Activated T-helper 2 cell treated with anti-CD3 and anti-CD28 coated beads, Interferon-gamma antibody, Interleukin-2, Interleukin-4, amounts not matched to agents 10 μg/mL and 5 μg/mL and 100 μg/mL, durations not matched to agents 14 hours and 24 hours and 36 hours (primary cell): ENCODE measurements around the gene GPX4. TPM values are rescaled to one million over a fixed set of nuclear protein-coding genes. Genes with fewer than 3 reads are reported as not detected.
A peak's percentile ranks its signal among the peaks of the same experiment; 100 is the strongest.

ENCODE experiments used
- DNase-seq: peaks from one replicate; pipeline ENCODE4 v3.0.0; 2021; ENCODE audit warnings: low spot score
- H3K27ac Mint-ChIP-seq: one replicate; pipeline ENCODE4 v1.8.0; 2021; ENCODE audit warnings: mixed read lengths
- H3K27me3 Mint-ChIP-seq: one replicate; pipeline ENCODE4 v1.8.0; 2021; ENCODE audit warnings: low read depth, mixed read lengths
- H3K36me3 Mint-ChIP-seq: one replicate; pipeline ENCODE4 v1.8.0; 2021; ENCODE audit warnings: low read depth, mixed read lengths
- H3K4me1 Mint-ChIP-seq: one replicate; pipeline ENCODE4 v1.8.0; 2021; ENCODE audit warnings: low read depth, mixed read lengths
- H3K4me3 Mint-ChIP-seq: one replicate; pipeline ENCODE4 v1.8.0; 2021; ENCODE audit warnings: low read depth, mild to moderate bottlenecking, moderate library complexity, mixed read lengths
- H3K9me3 Mint-ChIP-seq: one replicate; pipeline ENCODE4 v1.8.0; 2021; ENCODE audit warnings: mixed read lengths
- intact Hi-C: fragments of 100-400 bp; cut with micrococcal nuclease; formaldehyde crosslinking; loops from one replicate; pipeline ENCODE4 v1.15.1; 2023
- total RNA-seq: library from RNA; stranded (reverse); gene quantifications from 2 replicates; pipeline ENCODE4 v1.2.3, GENCODE V29; 2022

GPX4 gene
- total RNA-seq, 1 donor from 2014 or later: 257 TPM

DNA sequence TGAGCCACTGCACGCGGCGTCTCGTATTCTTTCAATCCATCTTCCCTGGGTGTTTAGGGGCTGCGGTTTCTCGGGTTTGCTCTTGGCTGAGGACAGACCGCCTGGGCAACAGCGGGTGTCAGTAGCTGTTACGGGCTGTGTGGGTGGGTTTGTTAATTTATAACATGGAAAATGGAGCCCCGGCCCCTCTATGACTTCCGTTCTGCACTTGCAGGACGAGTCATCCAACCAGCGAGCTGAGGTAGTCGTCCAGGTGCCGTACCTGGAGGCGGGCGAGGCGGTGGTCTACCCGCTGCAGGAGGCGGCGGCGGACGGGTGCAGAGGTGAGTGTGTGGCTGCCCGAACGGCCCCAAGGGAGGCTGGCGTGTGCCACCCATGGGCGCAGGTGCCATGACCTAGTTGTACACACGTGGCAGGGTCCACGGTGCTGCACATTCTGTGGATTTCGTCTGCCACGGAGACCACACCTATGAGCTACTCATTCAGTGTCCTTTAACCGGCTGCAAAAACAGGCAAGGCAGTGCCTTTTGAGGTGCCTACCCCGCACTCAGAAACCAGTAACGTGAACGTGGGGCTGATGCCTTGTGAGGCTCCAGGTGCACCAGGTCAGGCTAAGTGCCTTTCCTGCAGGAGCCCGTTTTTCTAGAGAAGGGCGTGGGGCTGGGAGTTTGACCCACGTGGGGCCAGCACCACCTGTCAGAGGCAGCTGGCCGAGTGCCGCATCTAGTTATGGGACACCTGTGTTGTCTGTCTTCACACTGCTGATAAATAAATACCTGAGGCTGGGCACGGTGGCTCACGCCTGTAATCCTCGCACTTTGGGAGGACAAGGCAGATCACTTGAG lies 19.5 kb upstream of the GPX4 start:
- no peaks in the 10 kb centered on the region for H3K9me3 Mint-ChIP-seq
- DNase-seq: no peak

DNA sequence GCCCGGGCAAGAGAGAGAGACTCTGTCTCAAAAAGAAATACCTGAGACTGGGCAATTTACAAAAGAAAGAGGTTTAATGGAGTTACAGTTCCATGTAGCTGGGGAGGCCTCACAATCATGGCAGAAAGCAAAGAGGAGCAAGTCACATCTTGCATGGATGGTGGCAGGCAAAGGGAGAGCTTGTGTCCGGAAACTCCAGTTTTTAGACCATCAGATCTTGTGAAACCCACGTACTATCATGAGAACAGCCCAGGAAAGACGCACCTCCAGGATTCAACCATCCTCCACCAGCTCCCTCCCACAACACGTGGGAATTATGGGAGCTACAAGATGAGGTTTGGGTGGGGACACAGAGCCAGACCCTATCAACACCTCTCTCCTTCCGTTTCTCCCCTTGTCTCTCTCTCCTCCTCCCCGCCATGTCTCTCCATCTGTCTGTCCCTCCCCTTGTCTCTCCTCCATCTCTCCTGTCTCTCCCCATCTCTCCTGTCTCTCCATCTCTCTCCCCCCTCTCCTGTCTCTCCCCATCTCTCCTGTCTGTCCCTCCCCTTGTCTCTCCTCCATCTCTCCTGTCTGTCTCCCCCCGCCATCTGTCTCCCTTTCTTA lies 18.6 kb upstream of the GPX4 start:
- DNase-seq: no peak
- H3K27ac Mint-ChIP-seq: peak overlapping the region; percentile 69
- intact Hi-C loops: loop anchor here (10.0 kb wide), 1 partner anchor 160 kb away; the partner anchor contains the start of gene ARID3A
- peaks cover 15% of the 10 kb centered on the region for H3K4me1 Mint-ChIP-seq
- H3K27me3 Mint-ChIP-seq: no peaks in the 10 kb centered on the region
- H3K4me3 Mint-ChIP-seq: no peak overlapping the region
- H3K9me3 Mint-ChIP-seq: no peaks in the 10 kb centered on the region
- peaks cover 66% of the 10 kb centered on the region for H3K36me3 Mint-ChIP-seq

More for the DNA sequence above, 19.5 kb upstream of the GPX4 start:
- peaks cover 15% of the 10 kb centered on the region for H3K4me1 Mint-ChIP-seq
- peak overlapping the region; percentile 28 for H3K27ac Mint-ChIP-seq
- H3K27me3 Mint-ChIP-seq: no peaks in the 10 kb centered on the region
- H3K36me3 Mint-ChIP-seq: peaks cover 74% of the 10 kb centered on the region
- intact Hi-C loops: loop anchor here (10.0 kb wide), 1 partner anchor 159 kb away; the partner anchor contains the start of gene ARID3A
- H3K4me3 Mint-ChIP-seq: no peak overlapping the region

DNA sequence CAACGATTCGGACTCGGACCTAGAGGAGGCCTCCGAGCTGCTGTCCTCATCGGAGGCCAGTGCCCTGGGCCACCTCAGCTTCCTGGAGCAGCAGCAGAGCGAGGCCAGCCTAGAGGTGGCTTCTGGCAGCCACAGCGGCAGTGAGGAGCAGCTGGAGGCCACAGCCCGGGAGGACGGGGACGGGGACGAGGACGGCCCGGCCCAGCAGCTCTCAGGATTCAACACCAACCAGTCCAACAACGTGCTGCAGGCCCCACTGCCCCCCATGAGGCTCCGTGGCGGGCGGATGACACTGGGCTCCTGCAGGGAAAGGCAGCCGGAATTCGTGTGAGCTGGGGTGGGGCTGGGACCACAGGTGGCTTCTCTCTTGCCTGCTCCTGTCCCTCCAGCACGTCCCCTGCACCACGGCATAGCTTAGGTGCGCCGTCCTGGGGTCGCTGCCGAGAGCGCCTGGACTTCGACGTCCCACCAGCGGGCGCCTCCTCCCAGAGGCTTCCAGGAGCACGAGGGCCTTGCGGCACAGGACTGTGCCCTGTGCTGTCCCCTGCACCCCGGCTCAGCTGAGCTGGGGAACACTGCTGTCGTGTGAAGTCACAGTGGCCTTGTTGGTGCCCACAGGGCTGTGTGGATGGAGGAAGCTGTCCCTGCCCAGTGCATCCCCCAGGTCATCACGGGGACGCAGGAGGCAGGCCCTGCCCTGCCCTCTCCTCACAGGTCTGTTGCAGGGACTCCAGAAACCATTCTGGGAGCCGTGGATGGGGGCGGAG lies 17.9 kb upstream of the GPX4 start:
- H3K9me3 Mint-ChIP-seq: no peaks in the 10 kb centered on the region
- H3K4me3 Mint-ChIP-seq: no peak overlapping the region
- no peaks in the 10 kb centered on the region for H3K27me3 Mint-ChIP-seq
- H3K36me3 Mint-ChIP-seq: peaks cover 63% of the 10 kb centered on the region
- H3K27ac Mint-ChIP-seq: peak overlapping the region; percentile 69
- intact Hi-C loops: loop anchor here (10.0 kb wide), 1 partner anchor 161 kb away; the partner anchor contains the start of gene ARID3A
- DNase-seq: no peak
- peaks cover 12% of the 10 kb centered on the region for H3K4me1 Mint-ChIP-seq

DNA sequence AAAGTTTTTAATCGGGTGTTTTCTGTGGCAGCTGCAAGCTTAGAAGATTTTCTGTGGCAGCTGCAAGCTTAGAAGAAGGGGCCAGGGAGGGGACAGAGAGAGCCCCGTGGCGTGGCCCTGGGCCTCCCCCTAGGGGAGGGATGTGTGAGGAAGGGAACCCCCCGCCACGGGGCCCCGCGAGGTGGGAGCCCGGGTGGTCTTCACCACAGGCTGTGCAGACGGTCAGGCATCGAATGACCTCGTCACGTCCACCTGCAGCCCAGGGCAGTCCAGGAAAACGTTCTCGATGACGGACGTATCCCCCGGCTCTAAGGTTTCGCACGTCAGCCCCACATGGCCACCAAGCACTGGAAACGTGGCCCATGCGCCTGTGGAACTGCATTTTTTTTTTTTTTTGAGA lies 17.2 kb upstream of the GPX4 start:
- Mint-ChIP-seq H3K4me3 (no peak overlapping the region), H3K27ac (no peak overlapping the region), H3K4me1 (peaks cover 9% of the 10 kb centered on the region), H3K27me3 (no peaks in the 10 kb centered on the region), H3K36me3 (peaks cover 61% of the 10 kb centered on the region), H3K9me3 (no peaks in the 10 kb centered on the region)
- intact Hi-C loops: loop anchor here (10.0 kb wide), 1 partner anchor 162 kb away; the partner anchor contains the start of gene ARID3A
- no peak for DNase-seq

DNA sequence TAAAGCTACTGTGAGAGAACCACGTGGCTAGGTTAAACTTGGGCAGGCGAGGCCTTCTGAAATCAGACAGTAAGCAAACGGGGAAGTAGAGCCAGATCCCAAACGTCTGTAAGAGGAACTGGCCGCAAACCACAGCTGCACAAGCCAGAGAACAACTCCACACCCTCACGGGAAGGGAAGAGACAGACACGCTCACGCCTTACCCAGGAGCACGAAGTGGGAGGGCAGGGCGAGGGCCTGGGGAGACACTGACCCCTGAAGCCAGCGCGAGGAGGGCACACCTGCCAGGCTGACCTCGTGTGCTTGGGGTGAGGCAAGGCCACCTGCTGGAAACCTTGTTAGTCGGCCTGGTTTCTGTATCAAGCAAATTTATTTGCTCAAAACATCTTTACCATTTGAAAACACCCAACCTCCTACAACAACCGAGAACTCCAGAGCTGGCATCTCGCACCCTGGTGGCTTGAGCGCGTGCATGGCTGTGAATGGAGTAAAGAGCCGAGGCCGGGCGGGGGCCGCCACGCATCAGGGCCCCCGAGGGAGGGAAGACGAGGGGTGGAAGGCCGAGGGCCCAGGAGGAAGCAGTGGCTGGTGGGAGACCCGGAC lies 15.9 kb upstream of the GPX4 start:
- H3K27ac Mint-ChIP-seq: peak overlapping the region; percentile 84
- H3K4me1 Mint-ChIP-seq: peaks cover 7% of the 10 kb centered on the region
- peak; percentile 56 for DNase-seq
- no peaks in the 10 kb centered on the region for H3K27me3 Mint-ChIP-seq
- H3K4me3 Mint-ChIP-seq: peak overlapping the region; percentile 7
- no peaks in the 10 kb centered on the region for H3K9me3 Mint-ChIP-seq
- intact Hi-C loops: loop anchor here (10.0 kb wide), 1 partner anchor 163 kb away; the partner anchor contains the start of gene ARID3A
- H3K36me3 Mint-ChIP-seq: peaks cover 53% of the 10 kb centered on the region

DNA sequence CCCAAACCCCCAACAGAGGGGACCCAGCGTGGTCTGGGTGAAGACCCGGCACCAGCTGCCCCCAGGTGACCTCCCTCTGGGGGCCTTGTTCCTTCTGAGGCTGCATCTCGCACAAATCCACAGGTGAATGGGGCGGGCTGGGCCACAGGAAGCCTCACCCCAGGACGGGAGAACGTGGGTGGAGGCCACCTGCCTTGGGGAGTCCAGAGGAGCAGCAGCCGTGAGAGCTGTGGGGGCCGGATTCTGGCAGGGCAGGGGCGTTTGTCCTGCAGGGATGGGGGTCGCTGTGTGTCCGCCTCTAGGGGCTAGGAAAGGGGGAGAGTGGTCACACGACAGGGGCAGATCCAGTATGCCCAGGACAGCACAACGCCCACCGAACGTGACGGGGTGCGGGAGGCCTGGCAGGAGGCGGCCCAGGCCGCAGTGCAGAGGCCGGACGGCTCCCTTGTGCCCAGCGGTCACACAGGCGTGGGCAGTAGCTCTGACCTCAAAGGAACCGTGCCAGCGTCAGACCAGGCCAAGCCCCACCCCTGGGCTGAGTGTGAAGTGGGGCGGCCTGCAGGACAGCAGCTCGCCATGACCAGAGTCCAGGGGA lies 15.3 kb upstream of the GPX4 start:
- Mint-ChIP-seq H3K9me3 (no peaks in the 10 kb centered on the region), H3K4me3 (no peak overlapping the region), H3K36me3 (peaks cover 55% of the 10 kb centered on the region), H3K27me3 (no peaks in the 10 kb centered on the region), H3K4me1 (peaks cover 9% of the 10 kb centered on the region), H3K27ac (peak overlapping the region; percentile 55)
- intact Hi-C loops: loop anchor here (10.0 kb wide), 1 partner anchor 164 kb away; the partner anchor contains the start of gene ARID3A
- no peak for DNase-seq

DNA sequence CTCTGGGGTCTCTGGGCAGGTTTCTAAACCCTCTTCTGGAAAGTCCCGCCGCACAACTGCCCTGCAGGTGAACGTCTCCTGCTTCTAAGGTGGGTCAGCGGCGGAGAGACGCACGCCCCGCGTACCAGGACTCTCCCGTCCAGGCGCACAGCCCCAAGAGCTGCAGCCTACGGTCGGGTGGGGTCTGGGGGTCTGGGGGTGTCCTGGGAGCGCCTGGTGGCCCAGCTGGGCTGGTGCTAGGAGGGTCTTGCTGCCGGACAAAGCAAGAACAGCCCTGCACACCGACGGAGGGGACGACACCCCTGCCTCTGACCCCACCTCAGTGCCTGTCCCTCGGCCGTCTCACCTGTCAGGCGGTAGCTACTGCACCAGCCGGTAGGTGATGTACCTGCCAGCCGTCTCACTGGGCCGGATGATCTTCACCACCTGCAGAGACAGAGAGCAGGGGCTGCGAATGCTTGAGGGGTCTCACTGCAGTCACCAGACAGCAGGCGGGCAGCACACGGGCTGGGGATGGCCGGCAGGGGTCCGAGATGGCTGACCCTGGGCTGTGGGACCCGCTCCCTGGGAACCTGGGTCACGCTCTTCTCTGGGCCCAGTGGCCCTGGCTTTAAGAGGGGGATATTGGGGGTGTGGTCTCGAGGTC lies 14.5 kb upstream of the GPX4 start:
- Mint-ChIP-seq H3K36me3 (peaks cover 52% of the 10 kb centered on the region), H3K4me1 (peaks cover 13% of the 10 kb centered on the region), H3K9me3 (no peaks in the 10 kb centered on the region), H3K27me3 (no peaks in the 10 kb centered on the region), H3K4me3 (no peak overlapping the region), H3K27ac (no peak overlapping the region)
- no peak for DNase-seq
- intact Hi-C loops: loop anchor here (10.0 kb wide), 1 partner anchor 164 kb away; the partner anchor contains the start of gene ARID3A

DNA sequence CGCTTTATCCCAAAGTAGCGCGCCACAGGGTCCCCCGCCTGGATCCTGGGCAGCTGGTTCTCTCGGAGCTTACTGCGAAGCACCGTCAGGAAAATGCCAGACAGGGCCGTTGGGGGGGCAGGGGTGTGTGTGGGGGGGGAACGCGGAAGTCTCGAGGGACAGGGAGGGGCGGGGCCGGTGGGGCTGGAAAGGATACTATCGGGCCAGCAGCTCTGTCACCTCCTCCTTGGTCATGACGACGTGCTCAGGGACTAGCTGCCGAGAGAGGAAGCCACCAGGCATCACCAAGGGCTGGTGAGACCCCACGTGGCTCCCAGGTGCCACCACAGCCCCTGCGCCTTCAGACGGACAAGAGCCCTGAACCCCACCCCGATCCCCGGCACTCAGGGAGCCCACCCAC lies 13.9 kb upstream of the GPX4 start:
- peaks cover 49% of the 10 kb centered on the region for H3K36me3 Mint-ChIP-seq
- H3K9me3 Mint-ChIP-seq: no peaks in the 10 kb centered on the region
- H3K4me1 Mint-ChIP-seq: peaks cover 15% of the 10 kb centered on the region
- no peak overlapping the region for H3K4me3 Mint-ChIP-seq
- intact Hi-C loops: loop anchor here (10.0 kb wide), 1 partner anchor 165 kb away; the partner anchor contains the start of gene ARID3A
- DNase-seq: no peak
- H3K27ac Mint-ChIP-seq: no peak overlapping the region
- H3K27me3 Mint-ChIP-seq: no peaks in the 10 kb centered on the region

DNA sequence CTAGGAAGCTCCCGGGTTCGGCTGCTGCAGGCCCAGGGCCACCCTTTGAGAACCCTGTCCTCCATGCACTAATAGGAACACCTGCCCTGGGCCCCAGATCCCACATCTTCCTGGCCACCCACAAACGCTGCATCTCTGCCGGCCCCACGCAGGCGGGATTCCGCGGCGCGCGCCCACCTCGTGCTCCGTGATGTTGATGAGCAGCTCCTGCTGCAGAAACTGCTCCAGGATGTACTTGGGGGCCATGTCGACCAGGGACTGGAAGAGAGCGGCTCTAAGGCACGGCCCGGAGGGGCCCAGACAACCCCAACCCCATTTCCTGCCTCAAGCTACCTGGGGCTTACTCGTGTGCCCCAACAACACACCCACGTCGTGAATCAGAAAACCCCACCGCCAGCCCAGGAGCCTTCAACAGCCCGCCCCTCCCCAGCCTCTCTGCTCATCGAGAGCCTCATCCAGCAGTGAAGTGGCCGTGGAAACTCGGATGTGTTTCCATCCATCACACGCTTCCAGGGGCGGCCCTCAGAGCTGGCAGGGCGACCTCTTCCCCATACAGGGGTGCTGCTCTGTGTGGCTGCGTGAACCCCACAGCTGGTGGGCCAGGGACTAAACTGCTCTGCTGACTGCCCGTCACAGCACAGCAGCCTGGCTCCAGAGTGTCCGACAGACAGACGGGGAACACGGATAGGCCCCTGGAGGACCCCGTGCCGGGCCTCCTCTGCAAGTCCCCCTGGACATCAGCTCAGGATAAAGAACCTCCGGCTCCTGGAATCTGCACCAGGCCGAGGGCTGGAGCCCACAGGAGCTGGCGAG lies 12.9 kb upstream of the GPX4 start:
- Mint-ChIP-seq H3K27ac (no peak overlapping the region), H3K36me3 (peaks cover 41% of the 10 kb centered on the region), H3K4me1 (peaks cover 20% of the 10 kb centered on the region), H3K4me3 (no peak overlapping the region), H3K9me3 (no peaks in the 10 kb centered on the region), H3K27me3 (no peaks in the 10 kb centered on the region)
- intact Hi-C loops: no loop called here
- no peak for DNase-seq

DNA sequence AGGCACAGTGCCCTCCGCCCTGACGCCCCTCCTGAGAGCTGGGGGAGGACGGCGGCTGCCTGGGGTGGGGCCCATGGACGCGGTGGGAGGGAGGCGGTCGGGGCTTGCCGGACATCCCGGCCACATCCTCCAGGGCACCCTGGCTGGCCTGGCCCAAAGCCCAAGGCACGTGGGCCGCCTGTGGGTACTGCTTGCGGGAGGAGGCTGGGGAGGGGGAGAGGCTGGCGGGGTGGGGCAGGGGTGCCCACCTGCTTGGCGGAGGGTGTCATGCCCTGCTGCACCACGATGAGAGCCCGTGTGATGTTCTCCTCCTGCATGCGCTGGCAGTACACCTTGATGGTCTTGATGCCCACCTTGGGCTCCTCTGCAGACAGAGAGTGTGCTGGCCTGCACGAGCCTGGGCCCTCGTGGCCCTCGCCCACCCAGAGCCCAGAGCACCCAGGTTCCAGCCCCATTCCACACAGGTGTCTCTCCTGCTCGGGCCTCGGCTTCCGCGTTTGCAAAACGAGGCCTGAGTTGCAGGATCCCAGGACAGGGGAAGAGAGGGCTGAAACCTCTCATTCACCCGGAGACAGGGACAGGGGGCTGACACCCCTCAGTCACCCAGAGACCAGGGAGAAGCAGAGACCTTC lies 12.1 kb upstream of the GPX4 start:
- Mint-ChIP-seq H3K27me3 (no peaks in the 10 kb centered on the region), H3K9me3 (no peaks in the 10 kb centered on the region), H3K4me1 (peaks cover 22% of the 10 kb centered on the region), H3K36me3 (peaks cover 37% of the 10 kb centered on the region), H3K27ac (no peak overlapping the region), H3K4me3 (no peak overlapping the region)
- no peak for DNase-seq
- intact Hi-C loops: no loop called here

DNA sequence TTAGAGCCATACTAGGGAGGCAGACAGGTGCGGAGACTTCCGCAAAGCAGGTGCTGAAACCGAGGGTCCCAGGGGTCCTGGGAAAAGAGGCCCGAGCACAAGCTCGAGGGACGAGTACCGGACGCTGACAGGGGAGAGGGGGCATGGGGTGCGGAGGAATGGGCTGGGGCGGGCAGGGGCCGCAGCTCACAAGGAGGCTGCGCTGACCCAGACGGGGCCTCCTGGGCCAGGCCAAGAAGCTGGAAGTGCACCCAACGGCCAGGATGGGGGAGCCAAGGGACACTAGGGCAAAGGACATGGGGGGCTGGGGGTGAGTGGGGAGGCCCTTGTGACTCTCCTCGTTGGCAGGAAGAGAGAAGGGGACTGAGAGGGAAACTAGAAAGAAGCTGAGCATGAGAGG lies 10.5 kb upstream of the GPX4 start:
- no peaks in the 10 kb centered on the region for H3K27me3 Mint-ChIP-seq
- peaks cover 27% of the 10 kb centered on the region for H3K36me3 Mint-ChIP-seq
- no peak for DNase-seq
- intact Hi-C loops: no loop called here
- peak overlapping the region; percentile 11 for H3K27ac Mint-ChIP-seq
- peaks cover 20% of the 10 kb centered on the region for H3K4me1 Mint-ChIP-seq
- H3K4me3 Mint-ChIP-seq: peak overlapping the region; percentile 92
- no peaks in the 10 kb centered on the region for H3K9me3 Mint-ChIP-seq
